Body of pancreas (tissue), 4 donors: ENCODE results near the gene BBS7.

Experiments
- POLR2A ChIP-seq, 3 donors: fragments of 450-650 bp; IDR thresholded peaks; one replicate each; pipeline ENCODE4 v1.6.1; 2016; ENCODE audit warnings: antibody characterized with exemption in 3 of 3, mild to moderate bottlenecking in 2 of 3
- TF ChIP-seq, protein P1 (sequence below), 7 experiments: fragments of 450-650 bp in 4 of 7; fragments of 200-600 bp in 3 of 7; sonication (generic) in 3 of 7; IDR thresholded peaks; one replicate each; pipeline ENCODE4 v1.5.1; 2016 to 2019; ENCODE audit warnings: antibody characterized with exemption in 7 of 7

DNA sequence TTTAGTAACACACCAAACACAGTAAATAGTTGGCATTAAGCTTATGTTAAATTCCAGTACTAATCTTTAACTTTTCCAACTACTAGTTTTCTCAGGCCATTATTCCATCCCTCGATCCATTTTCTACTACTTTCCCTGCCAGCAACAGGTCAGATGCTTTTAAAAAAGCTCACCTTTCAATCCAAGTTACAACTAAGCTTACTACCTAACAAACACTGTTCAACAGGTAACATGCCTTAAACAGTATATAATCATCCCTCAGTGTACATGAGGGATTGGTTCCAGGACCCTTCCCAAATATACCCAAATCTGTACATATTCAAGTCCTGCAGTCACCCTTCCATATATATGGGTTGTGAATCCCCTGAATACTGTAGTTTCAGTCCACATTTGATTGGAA, 52.1 kb downstream of the BBS7 start:
- TF ChIP-seq, protein P1, sequence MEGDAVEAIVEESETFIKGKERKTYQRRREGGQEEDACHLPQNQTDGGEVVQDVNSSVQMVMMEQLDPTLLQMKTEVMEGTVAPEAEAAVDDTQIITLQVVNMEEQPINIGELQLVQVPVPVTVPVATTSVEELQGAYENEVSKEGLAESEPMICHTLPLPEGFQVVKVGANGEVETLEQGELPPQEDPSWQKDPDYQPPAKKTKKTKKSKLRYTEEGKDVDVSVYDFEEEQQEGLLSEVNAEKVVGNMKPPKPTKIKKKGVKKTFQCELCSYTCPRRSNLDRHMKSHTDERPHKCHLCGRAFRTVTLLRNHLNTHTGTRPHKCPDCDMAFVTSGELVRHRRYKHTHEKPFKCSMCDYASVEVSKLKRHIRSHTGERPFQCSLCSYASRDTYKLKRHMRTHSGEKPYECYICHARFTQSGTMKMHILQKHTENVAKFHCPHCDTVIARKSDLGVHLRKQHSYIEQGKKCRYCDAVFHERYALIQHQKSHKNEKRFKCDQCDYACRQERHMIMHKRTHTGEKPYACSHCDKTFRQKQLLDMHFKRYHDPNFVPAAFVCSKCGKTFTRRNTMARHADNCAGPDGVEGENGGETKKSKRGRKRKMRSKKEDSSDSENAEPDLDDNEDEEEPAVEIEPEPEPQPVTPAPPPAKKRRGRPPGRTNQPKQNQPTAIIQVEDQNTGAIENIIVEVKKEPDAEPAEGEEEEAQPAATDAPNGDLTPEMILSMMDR (IDR thresholded peaks at IDR 0.05) = no peak
- TF ChIP-seq POLR2A (IDR thresholded peaks at IDR 0.05) = no peak
